ENCODE results near the gene CTNNA2.

Gene CTNNA2

DNA sequence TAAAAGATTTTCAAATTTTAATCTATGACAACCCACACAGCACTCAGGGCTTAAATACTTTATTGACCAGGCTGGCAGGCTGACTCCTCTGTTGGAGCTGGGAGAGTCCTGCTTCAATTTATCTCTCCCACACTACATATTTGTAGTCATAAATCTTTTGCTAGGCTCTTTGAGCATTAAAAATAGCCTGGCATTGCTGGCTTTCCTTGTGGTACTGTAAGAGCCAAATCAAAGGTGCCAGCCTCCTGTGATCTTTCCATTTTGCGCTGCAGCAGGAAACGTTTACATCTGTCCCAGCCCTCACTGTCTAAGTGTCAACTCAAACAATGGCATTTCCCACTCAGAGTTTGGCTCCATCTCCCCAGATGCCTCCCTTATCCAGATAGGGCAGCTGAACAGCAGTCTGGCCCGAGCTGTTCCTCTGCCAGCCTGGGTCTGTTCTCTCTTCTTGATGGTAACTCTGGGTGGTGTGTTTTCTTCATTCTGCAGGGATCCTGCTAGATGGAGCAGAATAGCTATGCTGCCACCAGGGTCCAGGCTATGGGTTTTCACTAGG lies 729.6 kb downstream of the CTNNA2 start:
- DNase-seq: no peak

GRCh38 chr2:80244905-80245584 lies 732.2 kb downstream of the CTNNA2 start:
- no peak for DNase-seq

DNA sequence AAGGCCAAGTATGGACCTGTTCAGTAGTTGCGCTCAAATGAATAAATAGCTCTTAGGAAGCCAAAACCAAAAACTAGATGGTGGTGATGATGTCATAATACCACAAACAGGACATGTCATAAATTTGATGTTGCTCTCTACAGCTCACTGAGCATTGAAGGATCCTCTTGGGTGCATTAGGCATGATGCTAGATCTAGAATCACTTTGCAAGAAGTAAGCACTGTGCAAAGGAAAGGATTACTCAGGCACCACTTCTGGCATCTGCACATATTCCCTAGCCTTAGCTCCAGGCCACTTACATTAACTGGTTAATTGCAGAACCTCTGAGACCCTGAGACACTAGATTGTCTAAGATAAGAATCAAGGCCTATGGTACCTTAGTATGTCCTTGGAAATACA lies 733.7 kb downstream of the CTNNA2 start:
- no peak for DNase-seq

- no peak for DNase-seq
Observed at GRCh38 chr2:80247339-80247738, 734.5 kb downstream of the CTNNA2 start.

DNA sequence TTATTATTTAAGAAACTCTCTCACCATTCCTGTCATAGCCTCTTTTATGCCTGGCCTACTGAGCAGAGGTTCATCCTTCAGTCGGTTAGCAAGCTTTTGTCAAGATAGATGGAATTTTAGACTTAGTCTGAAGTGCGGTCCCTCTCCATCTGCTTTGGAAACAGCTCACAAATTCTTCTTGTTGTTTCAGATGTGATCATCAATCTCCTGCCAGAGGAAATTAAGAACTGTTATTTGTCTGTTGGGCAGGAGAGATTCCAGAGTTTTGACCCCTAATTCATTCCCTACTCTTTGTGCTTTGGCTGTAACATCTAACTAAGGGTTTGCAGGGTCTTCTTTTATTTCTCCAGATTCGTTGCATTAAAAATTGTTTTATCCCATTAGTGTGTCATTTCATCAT lies 735.3 kb downstream of the CTNNA2 start:
- DNase-seq: no peak

- no peak for DNase-seq
Observed at GRCh38 chr2:80252294-80252986, 739.6 kb downstream of the CTNNA2 start.

GRCh38 chr2:80255918-80256781 lies 743.3 kb downstream of the CTNNA2 start:
- DNase-seq: no peak

GRCh38 chr2:80256782-80257167 lies 743.9 kb downstream of the CTNNA2 start:
- DNase-seq: no peak

DNA sequence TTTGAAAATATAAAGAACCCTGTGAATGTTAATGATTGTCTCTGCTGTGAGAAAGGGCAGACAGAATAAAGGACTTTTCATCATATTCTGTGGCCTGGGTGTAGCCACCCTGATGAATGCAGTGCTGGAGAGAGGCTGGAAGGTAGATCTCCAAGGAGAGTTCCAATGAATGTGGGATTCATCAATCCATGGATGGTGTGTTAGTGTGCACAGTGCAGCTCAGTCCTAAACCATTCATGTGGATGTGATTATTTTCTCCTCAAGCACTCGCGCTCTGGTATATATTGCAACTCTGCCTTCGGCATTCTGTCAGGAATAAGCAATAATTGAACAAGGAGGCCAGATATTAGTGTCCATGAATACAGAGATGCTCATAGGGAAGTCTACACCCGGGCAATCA lies 744.6 kb downstream of the CTNNA2 start:
- no peak for DNase-seq

DNA sequence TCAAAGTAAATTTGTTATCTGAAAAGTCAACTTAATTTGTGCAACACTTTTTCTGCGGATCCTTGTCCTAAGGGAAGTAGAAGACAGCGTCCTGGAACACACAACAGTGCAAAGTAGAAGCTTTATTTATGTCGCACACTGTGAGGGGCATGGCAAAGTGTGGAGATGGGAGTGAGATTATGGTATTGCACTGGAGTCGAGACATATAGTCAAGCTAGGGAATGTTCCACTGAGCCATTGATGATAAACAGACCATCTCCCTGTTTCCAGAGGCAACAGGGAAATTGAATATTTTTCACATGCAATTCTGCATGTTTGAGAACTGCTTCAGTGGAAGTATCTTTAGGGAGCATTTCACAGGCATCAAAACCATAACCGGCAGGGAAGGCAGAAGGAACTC lies 745.5 kb downstream of the CTNNA2 start:
- no peak for DNase-seq

DNA sequence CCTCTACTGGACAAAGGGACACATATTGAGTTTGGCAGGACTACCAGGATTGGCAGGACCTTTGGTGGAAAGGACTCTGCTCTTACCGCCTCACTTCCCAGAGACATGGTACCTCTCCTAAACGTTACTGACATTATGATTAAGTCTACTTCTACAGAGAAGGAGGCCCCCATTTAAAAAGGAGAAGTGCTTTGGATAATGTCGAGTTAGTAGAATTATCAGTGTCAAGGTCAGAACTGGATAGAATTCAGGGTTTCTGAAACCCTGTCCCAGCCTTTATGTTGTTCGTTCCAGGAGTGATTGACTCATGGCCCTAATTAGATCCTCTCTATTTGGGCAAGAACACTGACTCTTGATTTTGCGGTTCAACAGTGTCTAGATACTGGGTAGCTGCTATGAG lies 745.9 kb downstream of the CTNNA2 start:
- no peak for DNase-seq

- DNase-seq: no peak
Observed at GRCh38 chr2:80259292-80259691, 746.4 kb downstream of the CTNNA2 start.

DNA sequence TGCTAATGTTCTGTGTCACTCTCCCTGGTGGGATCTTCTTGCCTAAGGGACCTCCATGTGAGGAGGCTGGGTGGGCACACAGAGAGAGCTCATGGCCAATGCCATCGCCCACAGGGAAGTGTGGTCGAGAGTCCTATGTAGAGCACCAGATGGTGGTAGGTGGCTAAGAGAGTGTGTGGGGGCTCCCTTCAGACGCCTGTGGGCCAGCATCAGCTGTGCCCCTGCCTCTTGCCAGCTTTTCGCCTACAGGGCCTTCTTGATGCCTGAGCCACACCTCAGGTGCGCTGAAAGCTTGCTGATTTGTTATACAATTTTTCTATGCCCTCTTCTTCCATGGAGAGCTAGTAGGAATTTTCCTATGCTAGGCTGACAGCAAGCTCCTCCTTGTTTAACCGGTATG lies 753.4 kb downstream of the CTNNA2 start:
- DNase-seq: no peak

GRCh38 chr2:80269806-80270205 lies 757.0 kb downstream of the CTNNA2 start:
- no peak for DNase-seq

- DNase-seq: no peak
Observed at GRCh38 chr2:80280598-80280997, 767.7 kb downstream of the CTNNA2 start.

DNA sequence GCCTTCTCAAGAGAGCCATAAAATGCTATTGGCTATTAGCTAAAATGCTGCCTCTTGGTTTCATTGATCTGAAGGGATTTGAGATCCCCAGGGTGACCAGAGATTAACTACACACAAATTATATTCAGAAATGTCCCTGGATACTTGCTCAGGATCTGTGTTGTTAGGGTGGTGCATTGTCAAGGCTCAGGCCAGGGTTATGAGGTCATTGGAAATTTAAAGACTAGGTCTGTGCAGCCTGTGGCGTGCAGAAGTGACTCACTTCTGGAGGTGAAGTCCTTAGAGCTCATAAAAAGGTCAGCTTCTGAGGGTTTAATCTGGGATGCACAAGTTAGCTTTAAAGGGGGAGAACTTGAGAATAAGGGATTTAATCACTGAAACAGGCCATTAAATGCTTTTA lies 768.2 kb downstream of the CTNNA2 start:
- no peak for DNase-seq

DNA sequence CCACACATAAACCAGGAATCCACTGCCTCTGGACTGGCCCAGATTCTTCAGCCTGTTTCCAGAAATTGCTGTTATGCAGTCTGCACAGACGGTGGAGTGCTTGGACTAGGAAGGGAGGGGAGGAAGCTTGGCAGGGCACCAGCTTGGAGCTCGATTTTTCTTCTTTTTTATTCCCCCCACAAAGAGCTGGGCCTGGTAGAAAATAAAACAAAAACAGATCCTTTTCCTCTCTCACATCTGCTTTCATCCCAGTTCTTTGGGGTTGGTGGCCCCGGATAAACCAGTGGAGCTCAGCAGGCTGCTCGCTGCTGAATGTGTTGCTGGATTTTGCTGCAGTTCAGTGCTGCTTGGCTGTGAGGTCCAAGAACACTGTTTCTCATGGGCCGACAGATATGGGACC lies 775.7 kb downstream of the CTNNA2 start:
- no peak for DNase-seq

- DNase-seq: no peak
Observed at GRCh38 chr2:80291656-80292055, 778.8 kb downstream of the CTNNA2 start.

DNA sequence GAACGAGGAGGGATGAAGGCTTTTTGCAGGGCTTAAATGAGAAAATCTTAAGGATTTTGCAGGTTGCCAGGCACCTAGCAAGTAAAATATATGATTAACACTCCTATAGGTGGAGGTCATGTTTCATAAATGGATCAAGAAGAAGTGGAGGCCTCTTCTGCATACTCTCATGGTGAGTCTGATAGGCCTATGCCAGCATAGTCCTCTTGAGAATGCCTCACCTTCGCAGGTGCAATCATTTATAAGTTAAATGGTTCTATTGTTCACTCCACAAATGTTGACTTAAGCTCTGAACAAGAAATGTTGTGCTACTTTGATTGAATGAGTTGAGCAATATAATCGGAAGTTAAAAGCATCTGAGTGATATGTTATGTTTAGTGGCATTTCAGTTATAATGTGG lies 779.6 kb downstream of the CTNNA2 start:
- DNase-seq: no peak

GRCh38 chr2:80293039-80293438 lies 780.2 kb downstream of the CTNNA2 start:
- DNase-seq: no peak

DNA sequence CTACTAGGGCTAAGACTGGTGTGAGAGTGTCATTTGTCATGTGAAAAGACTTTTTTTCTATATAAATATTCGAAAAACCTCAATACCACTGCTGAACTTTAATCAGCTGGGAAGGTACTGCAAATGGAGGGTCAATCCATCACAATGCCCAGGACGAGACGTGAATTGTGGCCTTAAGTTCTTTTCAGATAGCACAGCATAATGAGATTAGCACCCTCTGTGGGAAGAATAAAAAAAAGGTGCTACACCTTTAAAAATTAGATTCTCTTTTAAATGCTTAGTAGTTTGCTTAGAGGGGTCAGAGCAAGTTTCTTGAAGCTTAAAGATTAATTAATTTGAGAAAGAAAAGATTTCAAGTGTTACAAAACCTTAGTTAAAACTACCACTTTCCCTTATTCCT lies 786.1 kb downstream of the CTNNA2 start:
- DNase-seq: no peak

- no peak for DNase-seq
Observed at GRCh38 chr2:80299661-80300060, 786.8 kb downstream of the CTNNA2 start.

GRCh38 chr2:80300346-80300745 lies 787.5 kb downstream of the CTNNA2 start:
- DNase-seq: no peak

DNA sequence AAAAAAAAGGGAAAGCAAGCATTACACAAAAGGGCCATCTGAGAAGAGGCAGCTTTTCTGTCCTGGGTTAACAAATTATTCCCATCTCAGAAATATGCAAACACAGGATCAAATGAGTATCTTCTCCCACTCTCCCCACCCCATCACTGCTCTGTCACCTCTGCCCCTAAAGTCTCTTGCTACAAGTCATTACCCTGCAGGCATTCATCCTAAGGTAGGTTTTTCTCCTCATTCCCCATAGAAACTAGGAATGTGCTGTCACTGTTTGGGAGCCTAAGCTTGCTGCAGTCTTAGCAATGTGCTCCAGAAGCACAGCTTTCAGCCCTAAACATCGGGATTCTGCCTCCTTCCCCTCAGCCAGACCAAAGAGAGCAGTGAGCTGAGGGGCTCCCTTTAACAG lies 788.1 kb downstream of the CTNNA2 start:
- DNase-seq: no peak
